ENCODE results near the gene ZBTB8A. TPM values are rescaled to one million over a fixed set of nuclear protein-coding genes. Genes with fewer than 3 reads are reported as not detected.
A peak's percentile ranks its signal among the peaks of the same experiment; 100 is the strongest.
"Not testable (repeated sequence)": the region's sequence is repeated elsewhere in the genome, so short reads cannot be mapped to it uniquely, and the experiment has no call there.

The ZBTB8A gene
- total RNA-seq, 3 donors from 2014 or later = 4.9 to 7.9 (median 5.1) TPM

GRCh38 chr1:32622806-32623681 is 83.8 kb downstream of the ZBTB8A start:
- intact Hi-C loops (cut with DNase I, micrococcal nuclease) = no loop called here
- DNase-seq = no peak
- no peaks in the 10 kb centered on the region for H3K36me3 ChIP-seq (ENCODE audit: low read depth)
- TF ChIP-seq, protein P1, sequence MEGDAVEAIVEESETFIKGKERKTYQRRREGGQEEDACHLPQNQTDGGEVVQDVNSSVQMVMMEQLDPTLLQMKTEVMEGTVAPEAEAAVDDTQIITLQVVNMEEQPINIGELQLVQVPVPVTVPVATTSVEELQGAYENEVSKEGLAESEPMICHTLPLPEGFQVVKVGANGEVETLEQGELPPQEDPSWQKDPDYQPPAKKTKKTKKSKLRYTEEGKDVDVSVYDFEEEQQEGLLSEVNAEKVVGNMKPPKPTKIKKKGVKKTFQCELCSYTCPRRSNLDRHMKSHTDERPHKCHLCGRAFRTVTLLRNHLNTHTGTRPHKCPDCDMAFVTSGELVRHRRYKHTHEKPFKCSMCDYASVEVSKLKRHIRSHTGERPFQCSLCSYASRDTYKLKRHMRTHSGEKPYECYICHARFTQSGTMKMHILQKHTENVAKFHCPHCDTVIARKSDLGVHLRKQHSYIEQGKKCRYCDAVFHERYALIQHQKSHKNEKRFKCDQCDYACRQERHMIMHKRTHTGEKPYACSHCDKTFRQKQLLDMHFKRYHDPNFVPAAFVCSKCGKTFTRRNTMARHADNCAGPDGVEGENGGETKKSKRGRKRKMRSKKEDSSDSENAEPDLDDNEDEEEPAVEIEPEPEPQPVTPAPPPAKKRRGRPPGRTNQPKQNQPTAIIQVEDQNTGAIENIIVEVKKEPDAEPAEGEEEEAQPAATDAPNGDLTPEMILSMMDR (IDR thresholded peaks at IDR 0.05) = no peak
- ATAC-seq = no peak
- H3K4me3 ChIP-seq = no peak overlapping the region
- no peaks in the 10 kb centered on the region for H3K9me3 ChIP-seq
- H3K4me1 ChIP-seq (ENCODE audit: low read depth) = no peaks in the 10 kb centered on the region

DNA sequence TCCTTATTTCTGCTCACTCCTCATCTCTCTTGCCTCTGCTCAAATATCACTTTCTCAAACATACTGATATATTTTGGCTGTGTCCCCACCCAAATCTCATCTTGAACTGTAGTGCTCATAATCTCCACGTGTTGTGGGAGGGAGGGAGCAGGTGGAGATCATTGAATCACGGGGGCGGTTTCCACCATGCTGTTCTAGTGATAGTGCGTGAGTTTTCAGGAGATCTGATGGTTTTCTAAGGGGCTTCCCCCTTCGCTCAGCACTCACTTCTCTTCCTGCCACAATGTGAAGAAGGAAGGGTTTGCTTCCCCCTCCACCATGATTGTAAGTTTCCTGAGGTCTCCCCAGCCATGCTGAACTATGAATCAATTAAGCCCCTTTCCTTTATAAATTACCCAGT is 84.5 kb downstream of the ZBTB8A start:
- no peaks in the 10 kb centered on the region for H3K4me1 ChIP-seq (ENCODE audit: low read depth)
- no peaks in the 10 kb centered on the region for H3K9me3 ChIP-seq
- no peak overlapping the region for H3K4me3 ChIP-seq
- TF ChIP-seq, protein P1 (IDR thresholded peaks at IDR 0.05) = no peak
- intact Hi-C loops (cut with DNase I, micrococcal nuclease) = no loop called here
- DNase-seq (no peak), ATAC-seq (no peak)
- no peaks in the 10 kb centered on the region for H3K36me3 ChIP-seq (ENCODE audit: low read depth)

DNA sequence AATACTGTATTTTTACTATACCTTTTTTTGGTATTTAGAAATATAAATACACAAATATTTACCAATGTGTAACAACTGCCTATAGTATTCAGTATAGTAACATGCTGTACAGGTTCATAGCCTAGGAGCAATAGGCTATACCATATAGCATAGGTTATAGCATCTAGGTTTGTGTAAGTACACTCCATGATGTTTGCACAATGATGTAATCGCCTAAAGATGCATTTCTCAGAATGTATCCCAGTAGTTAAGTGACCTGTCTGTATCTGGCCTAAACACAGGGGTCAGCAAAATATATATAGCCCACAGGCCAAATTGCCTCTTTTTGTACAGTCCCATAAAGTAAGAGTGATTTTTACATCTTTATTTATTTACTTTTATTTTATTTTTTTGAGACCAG is 86.9 kb downstream of the ZBTB8A start:
- Histone ChIP-seq H3K4me1 (ENCODE audit: low read depth) (no peaks in the 10 kb centered on the region), H3K9me3 (no peaks in the 10 kb centered on the region), H3K36me3 (ENCODE audit: low read depth) (no peaks in the 10 kb centered on the region), H3K4me3 (no peak overlapping the region)
- TF ChIP-seq, protein P1 (IDR thresholded peaks at IDR 0.05) = no peak
- ATAC-seq = no peak
- intact Hi-C loops (cut with DNase I, micrococcal nuclease) = no loop called here
- no peak for DNase-seq

DNA sequence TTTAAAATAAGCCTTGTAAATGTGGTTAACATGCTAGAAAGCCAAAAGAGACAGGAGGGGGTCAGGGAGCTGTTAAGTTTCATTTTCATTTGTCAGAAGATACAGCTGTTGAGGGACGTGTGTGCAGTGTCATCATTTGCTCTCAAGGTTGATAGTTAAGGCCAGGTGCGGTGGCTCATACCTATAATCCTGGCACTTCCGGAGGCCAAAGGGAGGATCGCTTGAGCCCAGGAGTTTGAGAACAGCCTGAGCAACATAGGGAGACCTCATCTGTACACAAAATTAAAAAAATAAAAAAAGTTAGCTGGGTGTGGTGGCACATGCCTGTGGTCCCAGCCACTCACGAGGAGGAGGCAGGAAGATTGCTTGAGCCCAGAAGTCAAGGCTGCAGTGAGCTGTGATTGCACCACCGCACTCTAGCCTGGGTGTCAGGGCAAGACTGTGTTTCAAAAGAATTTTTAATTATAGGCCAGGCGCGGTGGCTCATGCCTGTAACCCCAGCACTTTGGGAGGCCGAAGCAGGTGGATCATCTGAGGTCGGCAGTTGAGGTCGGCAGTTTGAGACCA is 88.5 kb downstream of the ZBTB8A start:
- no peaks in the 10 kb centered on the region for H3K4me1 ChIP-seq (ENCODE audit: low read depth)
- no peaks in the 10 kb centered on the region for H3K9me3 ChIP-seq
- intact Hi-C loops (cut with DNase I, micrococcal nuclease) = no loop called here
- no peaks in the 10 kb centered on the region for H3K36me3 ChIP-seq (ENCODE audit: low read depth)
- DNase-seq (peak in 1 of 3 donors; percentile 8), ATAC-seq (peak; percentile 45)
- no peak overlapping the region for H3K4me3 ChIP-seq
- TF ChIP-seq, protein P1 (IDR thresholded peaks at IDR 0.05) = no peak

DNA sequence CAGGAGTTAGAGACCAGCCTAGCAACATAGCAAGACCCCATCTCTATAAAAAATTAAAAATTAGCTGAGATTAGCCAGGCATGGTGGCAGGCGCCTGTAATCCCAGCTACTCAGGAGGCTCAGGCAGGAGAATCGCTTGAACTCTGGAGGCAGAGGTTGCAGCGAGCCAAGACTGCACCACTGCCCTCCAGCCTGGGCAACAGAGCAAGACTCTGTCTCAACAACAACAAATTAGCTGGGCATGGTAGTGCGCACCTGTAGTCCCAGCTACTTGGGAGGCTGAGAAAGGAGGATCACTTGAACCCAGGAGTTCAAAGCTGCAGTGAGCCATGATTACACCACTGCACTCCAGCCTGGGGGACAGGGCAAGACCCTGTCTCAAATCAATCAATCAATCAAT is 90.9 kb downstream of the ZBTB8A start:
- H3K4me3 ChIP-seq; H3K4me1 ChIP-seq (ENCODE audit: low read depth); DNase-seq; H3K9me3 ChIP-seq; H3K36me3 ChIP-seq (ENCODE audit: low read depth); intact Hi-C loops (cut with DNase I, micrococcal nuclease); ATAC-seq: not testable (repeated sequence)

GRCh38 chr1:32632829-32633228 is 93.6 kb downstream of the ZBTB8A start:
- ATAC-seq (no peak), DNase-seq (no peak)
- Histone ChIP-seq H3K9me3 (no peaks in the 10 kb centered on the region), H3K36me3 (ENCODE audit: low read depth) (no peaks in the 10 kb centered on the region), H3K4me3 (no peak overlapping the region), H3K4me1 (ENCODE audit: low read depth) (no peaks in the 10 kb centered on the region)
- TF ChIP-seq, protein P1 (IDR thresholded peaks at IDR 0.05) = no peak
- intact Hi-C loops (cut with DNase I, micrococcal nuclease) = no loop called here

Measured in mucosa of descending colon (tissue), 3 donors.